HepG2 (cell line): ENCODE measurements around the gene CCDC34. TPM values are rescaled to one million over a fixed set of nuclear protein-coding genes. Genes with fewer than 3 reads are reported as not detected.

Experiments used
- DZIP1 ChIP-seq: sonication (generic); formaldehyde crosslinking; IDR thresholded peaks from 2 replicates; pipeline ENCODE4 v1.5.0; 2020; ENCODE audit warnings: mild to moderate bottlenecking, missing genetic modification reagents
- ELF3 ChIP-seq: IDR thresholded peaks from 2 replicates; pipeline ENCODE4 v1.6.1; 2016; ENCODE audit warnings: missing genetic modification reagents, missing compliant biosample characterization
- PRDM10 ChIP-seq: sonication (generic); formaldehyde crosslinking; IDR thresholded peaks from 2 replicates; pipeline ENCODE4 v1.4.0; 2020; ENCODE audit warnings: low read depth, missing genetic modification reagents
- RAD21 ChIP-seq: fragments of 450-650 bp; formaldehyde crosslinking; IDR thresholded peaks from 2 replicates; pipeline ENCODE4 v1.5.0; 2020; ENCODE audit warnings: mild to moderate bottlenecking
- TBL1XR1 ChIP-seq: fragments of 150-350 bp; IDR thresholded peaks from 2 replicates; pipeline ENCODE4 v1.6.1; 2014; ENCODE audit warnings: borderline replicate concordance, low read length; ENCODE audit not compliant: partially characterized antibody
- YEATS4 ChIP-seq: sonication (generic); formaldehyde crosslinking; IDR thresholded peaks from 2 replicates; pipeline ENCODE4 v1.4.0; 2020; ENCODE audit warnings: missing genetic modification reagents, borderline replicate concordance
- ZNF674 ChIP-seq: sonication (generic); formaldehyde crosslinking; IDR thresholded peaks from 2 replicates; pipeline ENCODE4 v1.5.0; 2020; ENCODE audit warnings: low read depth, mild to moderate bottlenecking, missing genetic modification reagents
- polyA plus RNA-seq, 8 experiments: library from polyadenylated mRNA; depleted of rRNA in 3 of 8; stranded (reverse) in 7 of 8; unstranded in 1 of 8; fragments of >200 nt; fragmentation: Illumina TruSeq in 4 of 8; extraction: Trizol in 4 of 8; gene quantifications; 2 replicates each; pipeline versions ENCODE4 v1.2.1 to v1.2.3, GENCODE V29; 2011 to 2016; ENCODE audit warnings: low read depth in 4 of 8, missing spikeins in 1 of 8, mixed read lengths in 1 of 8; ENCODE audit not compliant: insufficient read depth in 1 of 8
- total RNA-seq, 5 experiments: library from RNA; depleted of rRNA; stranded (reverse); fragments of >200 nt; fragmentation: Illumina TruSeq; extraction: Trizol; gene quantifications; 2 replicates each; pipeline ENCODE4 v1.2.3, GENCODE V29; 2016; ENCODE audit warnings: low read depth in 1 of 5

The CCDC34 gene
- total and polyA plus RNA-seq, 2 of the 13 experiments (the other 11 are each of a cell fraction or from before 2014, with no cell fraction given): 7.6 to 34.3 TPM

GRCh38 chr11:27307232-27307631 lies 55.8 kb downstream of the CCDC34 start (continued):
- TF ChIP-seq PRDM10 (CRISPR knock-in tag): no peak
- no peak for TF ChIP-seq ZNF674 (CRISPR knock-in tag)
- TF ChIP-seq YEATS4 (CRISPR knock-in tag): no peak
- TF ChIP-seq RAD21 (CRISPR knock-in tag): no peak
- TF ChIP-seq DZIP1 (CRISPR knock-in tag): no peak
- TF ChIP-seq ELF3 (CRISPR knock-in tag): no peak
- no peak for TF ChIP-seq TBL1XR1
